Stimulated activated naive CD4-positive, alpha-beta T cell (primary cell): ENCODE measurements around the gene PRSS48.
A peak's percentile ranks its signal among the peaks of the same experiment; 100 is the strongest.
"Not testable (repeated sequence)": the region's sequence is repeated elsewhere in the genome, so short reads cannot be mapped to it uniquely, and the experiment has no call there.

ENCODE experiments used
- DNase-seq, 6 experiments: peaks; one replicate each; lab custom pipeline; 2025; lab: John Stamatoyannopoulos, UW

The PRSS48 gene

DNA sequence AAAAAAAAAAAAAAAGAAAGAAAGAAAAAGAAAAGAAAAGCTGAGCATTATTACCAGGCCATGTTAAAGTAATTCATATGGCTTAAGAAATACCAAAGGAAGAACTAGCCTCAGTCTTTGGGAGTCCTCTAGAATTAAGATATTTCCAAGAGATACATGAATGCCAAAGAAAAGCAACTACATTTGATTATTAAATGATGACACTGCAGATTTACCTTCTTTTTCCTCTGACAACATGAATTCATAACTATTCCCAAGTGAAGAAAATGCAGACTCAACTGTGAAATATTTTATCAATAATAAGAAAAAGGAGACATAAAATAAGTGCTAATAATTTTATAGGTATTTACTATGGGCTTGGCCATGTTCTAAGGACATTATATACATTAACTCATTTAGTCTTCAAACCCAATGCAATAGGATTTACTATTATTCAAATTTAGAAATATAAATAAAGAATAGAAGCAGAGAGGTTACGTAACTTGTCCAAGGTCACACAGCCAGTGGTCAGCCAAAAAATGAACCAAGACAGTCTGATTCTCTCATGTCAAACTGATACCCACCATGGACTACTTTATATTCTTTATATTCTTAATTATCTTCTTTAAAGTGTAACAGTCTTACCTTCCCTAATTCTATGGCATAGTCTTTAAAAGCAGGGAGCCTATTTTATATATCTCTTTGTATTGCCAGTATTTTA lies 41.5 kb downstream of the PRSS48 start:
- no peak for DNase-seq

DNA sequence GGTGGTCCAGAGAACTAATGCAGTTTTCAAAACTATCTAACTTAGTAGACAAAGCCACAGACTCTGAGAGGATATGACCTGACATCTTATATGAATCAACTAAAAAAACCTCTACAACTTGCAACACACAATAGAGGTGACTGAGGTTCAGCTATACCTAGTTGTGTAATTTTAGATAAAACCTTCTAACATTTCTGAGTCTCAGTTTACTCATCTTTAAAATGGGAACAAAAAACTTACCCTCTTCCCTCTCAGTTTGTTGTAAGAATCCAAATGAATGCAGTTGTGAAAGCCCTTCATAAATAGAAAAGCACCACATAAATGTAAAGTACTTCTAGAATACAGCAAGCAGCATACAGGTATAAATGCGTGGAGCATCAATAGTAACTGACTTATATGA lies 42.5 kb downstream of the PRSS48 start:
- DNase-seq = no peak

DNA sequence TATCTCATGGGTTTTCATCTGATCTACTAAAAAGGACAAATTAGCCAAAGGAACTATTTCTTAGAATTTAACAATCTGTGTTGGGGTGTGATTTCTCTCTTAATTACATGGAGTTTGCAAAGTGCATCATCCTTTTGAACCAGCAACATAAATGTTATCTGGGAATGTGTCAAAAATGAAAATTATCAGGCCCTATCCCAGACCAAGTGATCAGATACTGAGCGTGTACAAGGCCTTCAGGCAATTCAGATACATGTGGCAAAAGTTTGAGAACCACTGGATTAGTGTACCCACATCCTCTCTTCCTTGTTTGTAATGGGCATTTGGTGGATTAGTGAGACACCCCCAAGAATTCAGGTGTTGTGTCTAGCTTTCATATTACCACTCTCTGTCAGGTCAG lies 44.6 kb downstream of the PRSS48 start:
- DNase-seq = no peak

DNA sequence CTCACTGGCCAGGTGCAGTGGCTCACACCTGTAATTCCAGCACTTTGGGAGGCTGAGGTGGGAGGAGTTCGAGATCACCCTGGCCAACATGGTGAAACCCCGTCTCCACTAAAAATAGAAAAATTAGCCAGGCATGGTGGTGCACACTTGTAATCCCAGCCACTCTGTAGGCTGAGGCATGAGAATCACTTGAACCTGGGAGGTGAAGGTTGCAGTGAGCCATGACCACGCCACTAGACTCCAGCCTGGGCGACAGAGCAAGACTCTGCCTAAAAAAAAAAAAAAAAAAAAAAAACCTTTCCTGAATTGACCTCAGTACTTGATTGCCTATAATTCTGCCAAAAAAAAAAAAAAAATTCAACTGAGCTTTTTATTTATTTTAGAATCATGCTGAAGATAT lies 45.2 kb downstream of the PRSS48 start:
- DNase-seq = not testable (repeated sequence)

DNA sequence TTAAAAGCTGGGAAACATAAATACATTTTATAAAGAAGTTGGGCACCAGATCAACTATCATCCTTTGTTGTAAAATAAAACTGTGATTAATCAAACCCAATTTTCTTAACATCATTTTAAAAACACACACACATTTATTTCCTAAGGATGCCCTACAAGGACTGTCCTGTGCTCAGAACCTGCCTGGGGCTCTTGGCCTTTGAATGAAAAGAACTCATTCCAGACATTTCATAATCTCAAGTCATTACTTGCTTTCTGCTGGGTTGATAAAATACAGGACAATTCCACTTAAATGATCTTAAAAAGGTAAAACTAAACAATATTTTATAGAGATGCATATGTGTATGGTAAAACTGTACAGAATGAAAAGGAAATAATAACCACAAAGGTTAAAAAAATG lies 45.6 kb downstream of the PRSS48 start:
- DNase-seq = no peak

DNA sequence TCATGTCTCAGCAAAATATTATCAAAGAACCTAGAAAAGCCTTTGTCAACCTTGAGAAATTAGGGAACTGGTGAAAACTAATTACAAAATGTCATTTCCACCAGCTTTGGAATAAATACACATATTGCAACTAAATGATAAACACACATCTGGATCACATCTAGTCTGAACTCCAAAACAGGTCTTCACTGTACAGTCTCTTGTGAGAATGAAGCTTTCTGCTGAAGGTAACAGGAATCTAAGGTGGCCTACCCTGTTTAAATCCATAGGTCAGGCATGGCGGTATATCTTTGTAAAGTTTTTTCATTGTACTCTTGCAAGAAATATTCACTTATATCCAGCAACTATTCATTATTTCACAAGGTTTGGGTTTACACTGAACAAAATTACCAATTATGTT lies 46.7 kb downstream of the PRSS48 start:
- no peak for DNase-seq

DNA sequence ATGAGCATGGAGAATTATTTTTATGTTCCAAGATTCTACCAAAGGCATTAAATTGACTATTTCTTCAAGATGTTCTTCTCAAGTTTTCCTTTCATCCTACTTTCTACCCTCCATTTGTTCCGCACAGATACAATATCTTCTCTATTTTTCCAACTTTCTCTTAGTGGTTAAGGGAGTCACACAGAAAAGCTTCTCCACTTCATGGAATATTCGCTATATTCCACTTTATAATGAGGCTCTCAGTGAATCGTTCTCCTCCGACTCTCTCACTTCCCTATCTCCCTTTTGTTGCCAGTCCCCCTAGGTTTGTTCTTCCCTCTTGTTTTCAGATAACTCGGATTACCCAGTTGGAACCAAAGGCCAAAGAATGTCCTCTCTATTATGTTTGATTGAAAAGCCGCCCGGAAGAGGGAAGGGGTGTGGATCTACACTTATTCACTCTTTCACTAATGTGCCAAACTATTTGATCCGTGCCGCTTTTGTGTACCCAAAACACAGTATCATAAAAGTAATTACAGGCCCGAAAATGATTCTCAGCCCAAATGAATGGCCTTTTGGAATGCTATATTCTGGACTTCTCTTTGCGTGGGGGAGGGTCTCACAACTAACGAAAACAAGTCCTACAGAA lies 47.3 kb downstream of the PRSS48 start:
- DNase-seq = no peak

DNA sequence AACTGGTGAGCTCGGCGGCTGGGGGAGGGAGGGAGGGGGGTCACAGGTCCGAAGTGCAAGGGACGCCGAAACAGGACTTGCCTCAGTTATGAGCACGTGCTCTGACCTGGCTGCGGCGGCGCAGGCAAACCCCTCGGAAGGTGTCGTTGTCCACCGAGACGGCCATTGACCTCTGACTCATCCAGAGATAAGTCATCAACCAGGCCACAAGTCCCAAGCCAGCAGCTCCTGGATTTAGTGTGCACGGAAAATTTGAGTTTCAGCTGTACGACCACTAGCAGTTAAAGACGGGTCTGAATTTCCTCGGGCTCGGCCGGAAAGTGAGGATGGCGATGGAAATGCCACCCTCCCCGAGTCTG lies 47.8 kb downstream of the PRSS48 start:
- DNase-seq = peak in 1 of 6 experiments; percentile 1

DNA sequence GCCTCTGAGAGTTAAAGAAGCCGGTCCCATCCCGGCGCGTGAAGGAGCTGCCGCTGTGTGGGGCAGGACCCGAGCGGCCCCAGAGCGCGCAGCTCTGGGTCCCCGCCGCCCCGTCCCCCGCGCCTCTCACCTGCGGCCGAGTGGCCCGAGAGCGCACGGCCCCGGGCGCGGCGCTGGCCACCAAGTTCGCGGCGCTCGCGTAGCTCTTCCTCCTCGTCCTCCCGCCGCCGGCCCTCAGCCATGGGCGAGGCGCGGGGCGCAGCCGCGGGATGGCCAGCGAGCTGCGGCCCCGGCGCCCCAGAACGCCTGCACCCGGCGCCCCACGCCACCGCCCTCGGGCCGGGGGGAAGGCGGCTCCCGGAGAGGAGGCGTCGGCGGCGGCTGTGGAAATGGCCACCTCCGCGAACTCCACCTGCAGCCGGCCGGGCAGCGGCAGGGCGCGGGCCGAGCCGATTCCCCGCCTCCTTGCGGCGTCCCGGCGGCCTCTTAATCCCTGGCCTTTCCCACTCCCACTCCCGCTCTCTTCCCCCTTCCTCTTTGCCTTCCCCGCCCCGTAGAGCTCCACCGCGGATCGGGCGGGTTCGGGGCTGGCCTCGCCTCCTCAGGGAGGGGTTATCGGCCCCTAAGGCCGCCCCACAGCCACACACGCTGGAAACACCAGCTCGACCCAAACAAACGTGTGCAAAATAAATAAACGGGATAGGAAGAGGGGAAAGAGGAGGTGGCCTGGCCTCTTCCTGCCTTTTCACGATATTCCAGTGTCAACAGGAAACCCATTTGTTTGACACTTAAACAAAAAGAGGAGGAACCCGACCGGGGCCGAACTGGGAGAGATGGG lies 48.4 kb downstream of the PRSS48 start, which contains the start of gene SH3D19:
Gene SH3D19, minus strand, starts transcription at position 495 of the 838 bp plus-strand sequence. Its CDS starts 253 bp downstream, at position 242.
- DNase-seq = no peak

DNA sequence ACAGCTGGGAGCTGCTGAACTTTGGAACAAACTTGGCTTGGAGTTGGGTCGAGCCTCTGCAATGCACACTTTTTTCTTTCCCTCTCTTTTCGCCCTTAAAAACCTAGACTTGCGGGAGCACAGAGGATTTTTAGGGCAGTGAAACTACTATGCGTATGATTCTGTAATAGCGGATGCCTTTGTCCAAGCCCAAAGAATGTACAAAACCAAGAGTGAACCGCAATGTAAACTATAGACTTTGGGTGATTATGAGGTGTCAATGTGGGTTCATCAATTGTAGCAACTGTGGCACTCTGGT lies 48.9 kb downstream of the PRSS48 start:
- DNase-seq = no peak

DNA sequence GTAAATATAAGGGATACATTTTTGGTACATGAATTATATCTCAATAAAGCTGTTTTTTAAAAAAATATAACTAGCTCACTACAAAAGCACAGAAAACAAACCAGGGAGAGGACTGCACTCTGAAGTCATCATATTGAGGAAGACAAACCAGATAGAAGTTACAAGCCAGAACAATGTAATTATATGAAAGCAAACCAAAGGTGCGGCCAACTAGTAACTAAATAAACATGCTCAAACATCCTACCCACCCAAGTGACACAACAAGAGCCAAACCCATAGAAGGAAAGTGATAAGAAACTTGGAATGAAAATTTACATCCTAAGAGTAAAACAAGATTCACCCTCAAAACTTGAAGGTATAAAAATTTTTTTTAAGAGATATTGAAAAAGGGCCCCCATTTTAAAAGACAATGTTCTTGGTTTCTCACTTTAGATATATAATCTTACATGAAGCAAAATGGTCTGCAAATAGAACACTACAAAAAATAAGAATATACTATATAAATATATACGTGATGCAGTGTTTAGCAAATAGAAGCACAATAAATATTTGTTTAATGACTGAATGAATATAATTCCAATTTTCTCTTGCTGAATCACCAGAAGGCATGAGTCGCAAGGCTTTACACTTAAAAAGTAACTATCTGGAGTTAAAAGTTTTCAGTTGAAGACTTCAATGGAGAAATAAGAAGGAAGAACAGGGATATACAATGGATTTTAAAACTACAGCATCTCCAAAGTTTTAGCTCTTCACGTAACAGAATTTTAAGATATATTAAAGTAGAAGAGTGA lies 52.5 kb downstream of the PRSS48 start:
- no peak for DNase-seq

DNA sequence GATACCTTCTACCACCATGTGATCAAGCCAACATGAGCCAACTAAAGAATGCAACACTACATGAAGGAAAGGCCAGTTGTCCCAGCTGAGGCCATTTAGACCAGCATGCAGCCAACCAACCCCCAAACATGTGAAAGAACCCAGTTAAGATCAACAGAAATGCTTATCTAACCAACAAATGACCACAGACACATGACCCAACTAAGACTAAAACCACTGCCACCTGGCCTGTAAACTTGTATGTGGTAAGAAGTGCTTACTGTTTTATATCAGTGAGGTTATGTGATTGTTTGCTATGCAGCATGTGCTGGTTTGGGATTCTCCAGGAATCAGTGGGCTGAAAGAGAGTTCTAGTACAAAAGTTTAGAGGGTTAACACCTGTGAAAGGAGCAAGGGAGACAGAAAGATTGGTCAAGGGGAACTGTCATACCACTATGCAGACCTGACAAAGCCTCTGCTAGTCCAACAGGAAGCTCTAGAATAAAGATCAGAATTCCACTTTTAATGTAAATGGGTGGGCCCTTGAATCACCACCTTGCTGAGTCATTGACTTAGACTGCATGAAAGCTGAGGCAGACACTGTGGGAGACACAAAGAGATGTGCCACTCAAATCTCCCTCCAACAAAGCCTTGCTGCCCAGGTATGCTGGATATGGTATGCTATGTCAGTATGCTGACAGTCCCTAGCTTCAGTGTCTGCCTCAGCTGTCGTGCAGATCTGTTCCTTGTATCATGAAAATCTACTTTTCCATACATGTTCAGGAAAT lies 54.5 kb downstream of the PRSS48 start:
- DNase-seq = no peak

DNA sequence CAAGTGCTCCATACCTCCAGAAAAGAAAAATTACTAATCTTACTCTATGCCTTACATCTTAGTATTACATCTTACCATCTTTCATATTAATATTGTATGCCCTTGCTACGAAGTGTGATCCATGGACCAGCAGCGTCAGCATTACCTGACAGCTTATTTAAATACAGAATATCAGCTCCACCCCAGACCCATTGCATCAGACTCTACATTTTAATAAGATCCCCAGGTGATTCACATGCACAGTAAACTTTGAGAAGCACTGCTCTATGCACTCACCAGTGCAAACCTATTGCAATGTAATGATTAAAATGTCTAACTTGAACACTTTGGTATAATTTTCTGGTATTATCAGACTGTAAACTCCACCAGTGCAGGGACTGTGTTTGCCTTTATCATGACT lies 62.5 kb downstream of the PRSS48 start:
- no peak for DNase-seq

DNA sequence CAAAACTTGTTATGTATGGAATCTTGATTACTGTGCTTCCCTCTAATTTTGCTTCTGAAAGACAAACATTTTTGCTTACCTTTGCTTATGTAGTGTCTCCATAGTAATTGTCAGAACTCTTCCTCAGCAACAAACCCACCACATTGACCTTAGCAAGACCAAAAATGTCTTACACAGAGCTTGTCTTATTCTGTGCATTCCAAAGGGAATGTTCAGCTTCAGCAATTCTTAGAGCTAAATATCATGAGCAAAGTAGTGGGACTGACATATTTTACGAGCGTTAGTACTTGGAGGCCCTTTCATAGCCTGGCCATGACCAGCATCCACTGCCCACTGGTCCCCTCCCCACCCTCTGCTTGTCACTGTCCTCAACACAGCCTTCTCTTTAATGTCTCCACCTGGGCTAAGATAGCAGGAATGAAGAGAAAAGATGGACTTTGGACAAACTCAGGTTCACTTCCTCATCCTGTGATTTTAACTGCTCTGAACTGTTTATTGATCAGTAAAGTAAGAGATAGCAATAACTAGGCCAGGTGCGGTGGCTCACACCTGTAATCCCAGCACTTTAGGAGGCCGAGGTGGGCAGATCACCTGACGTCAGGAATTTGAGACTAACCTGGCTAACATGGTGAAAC lies 63.9 kb downstream of the PRSS48 start:
- DNase-seq = no peak
